Neuronal stem cell (in vitro differentiated cells): ENCODE data around the gene TBC1D10A.
A peak's percentile ranks its signal among the peaks of the same experiment; 100 is the strongest.

Experiments used
- DNase-seq: peaks from one replicate; pipeline ENCODE4 v3.0.0-alpha.2; 2013; ENCODE audit warnings: low spot score
- H2AFZ ChIP-seq: one replicate; pipeline ENCODE4 v1.6.1; 2013; ENCODE audit warnings: mild to moderate bottlenecking, low read length, inconsistent platforms
- H2AK5ac ChIP-seq: 2 replicates; pipeline ENCODE4 v1.6.1; 2013; ENCODE audit warnings: low read depth, mild to moderate bottlenecking, inconsistent platforms, low read length, moderate library complexity, mixed read lengths
- H2BK120ac ChIP-seq: 2 replicates; pipeline ENCODE4 v1.6.1; 2013; ENCODE audit warnings: low read depth, mild to moderate bottlenecking, inconsistent platforms, low read length, moderate library complexity, mixed read lengths
- H2BK12ac ChIP-seq: one replicate; pipeline ENCODE4 v1.6.1; 2013; ENCODE audit warnings: low read length, inconsistent platforms
- H2BK15ac ChIP-seq: 2 replicates; pipeline ENCODE4 v1.6.1; 2013; ENCODE audit warnings: mild to moderate bottlenecking, low read length, inconsistent platforms, mixed read lengths
- H2BK5ac ChIP-seq: one replicate; pipeline ENCODE4 v1.6.1; 2013; ENCODE audit warnings: inconsistent platforms, mild to moderate bottlenecking, low read length, moderate library complexity
- H3K14ac ChIP-seq: one replicate; pipeline ENCODE4 v1.6.1; 2013; ENCODE audit warnings: low read length, inconsistent platforms
- H3K18ac ChIP-seq: 2 replicates; pipeline ENCODE4 v1.6.1; 2013; ENCODE audit warnings: low read length, inconsistent platforms
- H3K23ac ChIP-seq: 2 replicates; pipeline ENCODE4 v1.6.1; 2013; ENCODE audit warnings: low read depth, mild to moderate bottlenecking, mixed read lengths, low read length, inconsistent platforms; ENCODE audit not compliant: poor library complexity
- H3K27ac ChIP-seq: replicated peaks from 3 replicates; pipeline ENCODE4 v1.5.1; 2013; ENCODE audit warnings: low read length, inconsistent platforms
- H3K27me3 ChIP-seq, 3 experiments: 2 replicates each; pipeline ENCODE4 v1.6.1; 2013; ENCODE audit warnings: low read length in 3 of 3, mild to moderate bottlenecking in 2 of 3, inconsistent platforms in 1 of 3, low read depth in 1 of 3, mixed read lengths in 1 of 3, moderate library complexity in 1 of 3; ENCODE audit not compliant: control insufficient read depth in 3 of 3, insufficient read depth in 3 of 3
- H3K36me3 ChIP-seq, 2 donors: replicated peaks in 1 of 2; 2 replicates each; pipeline ENCODE4 v1.6.1; 2013; ENCODE audit warnings: low read length in 2 of 2; ENCODE audit not compliant: control insufficient read depth in 2 of 2, insufficient read depth in 2 of 2
- H3K4ac ChIP-seq: 2 replicates; pipeline ENCODE4 v1.6.1; 2013; ENCODE audit warnings: inconsistent platforms, mild to moderate bottlenecking, low read length, moderate library complexity
- H3K4me1 ChIP-seq, 2 donors: 1 replicate in 1 of 2; 2 replicates in 1 of 2; pipeline ENCODE4 v1.6.1; 2013; ENCODE audit warnings: low read length in 2 of 2, low read depth in 1 of 2; ENCODE audit not compliant: control insufficient read depth in 2 of 2, insufficient read depth in 1 of 2
- H3K4me2 ChIP-seq: one replicate; pipeline ENCODE4 v1.6.1; 2013; ENCODE audit warnings: mild to moderate bottlenecking, low read length, inconsistent platforms; ENCODE audit not compliant: insufficient read depth, poor library complexity, severe bottlenecking
- H3K4me3 ChIP-seq, 2 donors: 2 replicates each; pipeline ENCODE4 v1.5.1; 2013; ENCODE audit warnings: low read length in 2 of 2, mild to moderate bottlenecking in 2 of 2, inconsistent platforms in 1 of 2, moderate library complexity in 1 of 2
- H3K79me1 ChIP-seq: one replicate; pipeline ENCODE4 v1.6.1; 2013; ENCODE audit warnings: low read depth, mild to moderate bottlenecking, inconsistent platforms, low read length, moderate library complexity
- H3K9ac ChIP-seq: one replicate; pipeline ENCODE4 v1.6.1; 2013; ENCODE audit warnings: mild to moderate bottlenecking, low read depth, low read length, inconsistent platforms; ENCODE audit not compliant: poor library complexity
- H3K9me3 ChIP-seq, 2 donors: replicated peaks in 1 of 2; 2 replicates each; pipeline versions ENCODE3 to v1.6.1; 2013; ENCODE audit warnings: low read length in 2 of 2, mild to moderate bottlenecking in 2 of 2, inconsistent platforms in 1 of 2, low read depth in 1 of 2, mixed read lengths in 1 of 2, moderate library complexity in 1 of 2; ENCODE audit not compliant: control insufficient read depth in 2 of 2, insufficient read depth in 1 of 2
- H4K8ac ChIP-seq: one replicate; pipeline ENCODE4 v1.6.1; 2013; ENCODE audit warnings: low read depth, mild to moderate bottlenecking, inconsistent platforms, low read length, moderate library complexity
- H4K91ac ChIP-seq: one replicate; pipeline ENCODE4 v1.6.1; 2013; ENCODE audit warnings: low read length, low read depth, mild to moderate bottlenecking, inconsistent platforms; ENCODE audit not compliant: poor library complexity
- WGBS, 2 donors: extraction: QIAGEN DNeasy Blood & Tissue Kit; methylation state at CpG; one replicate each; pipeline ENCODE4 v1.1.7; 2013; ENCODE audit warnings: missing lambda C conversion rate in 2 of 2, mixed read lengths in 1 of 2; ENCODE audit not compliant: insufficient read length in 2 of 2, insufficient replicate concordance in 1 of 2; ENCODE audit errors: extremely low coverage in 2 of 2; 5-methylcytosine and 5-hydroxymethylcytosine counted together

Gene TBC1D10A

GRCh38 chr22:30284666-30285065, 42.1 kb downstream of the TBC1D10A start:
- no CpG with 5 or more reads among the region's 4 CpGs for WGBS, 2 donors
- Histone ChIP-seq H2BK15ac (no peak overlapping the region), H2BK120ac (no peak overlapping the region), H2AK5ac (no peak overlapping the region), H4K91ac (no peak overlapping the region), H3K9me3 (no peaks in the 10 kb centered on the region), H3K23ac (no peak overlapping the region), H2BK5ac (peak overlapping the region; percentile 31), H2BK12ac (no peak overlapping the region), H3K4ac (no peak overlapping the region), H3K27me3 (peaks cover 0 to 6% (median 0%) of the 10 kb centered on the region in 3 experiments), H3K79me1 (no peaks in the 10 kb centered on the region), H3K4me3 (no peak overlapping the region), H3K18ac (peak overlapping the region; percentile 27), H3K27ac (no peak overlapping the region), H3K9ac (no peak overlapping the region), H3K14ac (no peak overlapping the region), H3K4me2 (no peak overlapping the region), H2AFZ (no peak overlapping the region), H3K4me1 (peaks cover 6 to 8% of the 10 kb centered on the region in 2 donors), H4K8ac (no peak overlapping the region), H3K36me3 (no peaks in the 10 kb centered on the region)
- DNase-seq = no peak

GRCh38 chr22:30284172-30284571, 42.6 kb downstream of the TBC1D10A start:
- H3K4me1 ChIP-seq = peaks cover 6 to 8% of the 10 kb centered on the region in 2 donors
- peak overlapping the region; percentile 31 for H2BK5ac ChIP-seq
- no peak overlapping the region for H2BK15ac ChIP-seq
- peak overlapping the region; percentile 29 for H2AK5ac ChIP-seq
- H2BK120ac ChIP-seq = no peak overlapping the region
- H3K14ac ChIP-seq = no peak overlapping the region
- H3K18ac ChIP-seq = peak overlapping the region; percentile 51
- peaks cover 0 to 6% (median 0%) of the 10 kb centered on the region in 3 experiments for H3K27me3 ChIP-seq
- no peak overlapping the region for H2AFZ ChIP-seq
- no peak overlapping the region for H3K4me2 ChIP-seq
- no CpG with 5 or more reads among the region's 9 CpGs for WGBS, 2 donors
- no peak overlapping the region for H3K4me3 ChIP-seq
- no peak overlapping the region for H2BK12ac ChIP-seq
- no peak overlapping the region for H3K9ac ChIP-seq
- no peak for DNase-seq
- H3K27ac ChIP-seq = no peak overlapping the region
- H3K36me3 ChIP-seq = no peaks in the 10 kb centered on the region
- H3K4ac ChIP-seq = no peak overlapping the region
- no peak overlapping the region for H3K23ac ChIP-seq
- no peak overlapping the region for H4K8ac ChIP-seq
- no peaks in the 10 kb centered on the region for H3K9me3 ChIP-seq
- no peak overlapping the region for H4K91ac ChIP-seq
- no peaks in the 10 kb centered on the region for H3K79me1 ChIP-seq

GRCh38 chr22:30283342-30283741, 43.4 kb downstream of the TBC1D10A start:
- Histone ChIP-seq H3K27me3 (peaks cover 0 to under 1% (median 0%) of the 10 kb centered on the region in 3 experiments), H3K4ac (no peak overlapping the region), H2BK12ac (no peak overlapping the region), H3K9ac (no peak overlapping the region), H2AFZ (no peak overlapping the region), H4K91ac (no peak overlapping the region), H3K4me1 (peaks cover 3 to 5% of the 10 kb centered on the region in 2 donors), H3K18ac (no peak overlapping the region), H3K27ac (no peak overlapping the region), H3K9me3 (no peaks in the 10 kb centered on the region), H2BK15ac (peak overlapping the region; percentile 32), H2BK5ac (no peak overlapping the region), H3K79me1 (no peaks in the 10 kb centered on the region), H3K4me2 (no peak overlapping the region), H4K8ac (no peak overlapping the region), H3K23ac (peak overlapping the region; percentile 49), H2AK5ac (peak overlapping the region; percentile 78), H3K36me3 (no peaks in the 10 kb centered on the region), H3K4me3 (no peak overlapping the region), H3K14ac (no peak overlapping the region), H2BK120ac (no peak overlapping the region)
- no CpG with 5 or more reads among the region's 4 CpGs for WGBS, 2 donors
- no peak for DNase-seq

- Histone ChIP-seq H2BK12ac (no peak overlapping the region), H3K18ac (no peak overlapping the region), H3K36me3 (no peaks in the 10 kb centered on the region), H3K4me3 (no peak overlapping the region), H2BK5ac (no peak overlapping the region), H3K9me3 (no peaks in the 10 kb centered on the region), H2AFZ (no peak overlapping the region), H3K4me1 (peaks cover 5 to 8% of the 10 kb centered on the region in 2 donors), H2BK120ac (no peak overlapping the region), H3K14ac (peak overlapping the region; percentile 40), H3K4me2 (no peak overlapping the region), H3K9ac (no peak overlapping the region), H4K91ac (no peak overlapping the region), H3K27ac (no peak overlapping the region), H2BK15ac (no peak overlapping the region), H3K23ac (no peak overlapping the region), H3K4ac (no peak overlapping the region), H2AK5ac (no peak overlapping the region), H4K8ac (no peak overlapping the region), H3K27me3 (peaks cover 0 to 1% (median 0%) of the 10 kb centered on the region in 3 experiments), H3K79me1 (peaks cover 2% of the 10 kb centered on the region)
- no CpG with 5 or more reads among the region's 7 CpGs for WGBS, 2 donors
- no peak for DNase-seq
Measured at GRCh38 chr22:30282616-30283046, 44.1 kb downstream of the TBC1D10A start.
